HEK293 (cell line): ENCODE results near the gene NIN.
A peak's percentile ranks its signal among the peaks of the same experiment; 100 is the strongest.

Source experiments
- GLIS2 ChIP-seq: fragments of 450-650 bp; formaldehyde crosslinking; IDR thresholded peaks from 2 replicates; pipeline ENCODE4 v1.5.1; 2016; ENCODE audit warnings: missing biosample characterization, missing genetic modification characterization
- HOXD13 ChIP-seq: sonication (generic); formaldehyde crosslinking; IDR thresholded peaks from 2 replicates; pipeline ENCODE4 v1.8.0; 2022; ENCODE audit warnings: missing genetic modification reagents, borderline replicate concordance
- KLF7 ChIP-seq: fragments of 450-650 bp; formaldehyde crosslinking; IDR thresholded peaks from 2 replicates; pipeline ENCODE4 v1.5.1; 2016; ENCODE audit warnings: missing biosample characterization, missing genetic modification characterization, borderline replicate concordance
- ZNF155 ChIP-seq: fragments of 450-650 bp; formaldehyde crosslinking; IDR thresholded peaks from 2 replicates; pipeline ENCODE4 v1.5.1; 2016; ENCODE audit warnings: missing biosample characterization, missing genetic modification characterization
- ZNF174 ChIP-seq: fragments of 450-650 bp; formaldehyde crosslinking; IDR thresholded peaks from 2 replicates; pipeline ENCODE4 v1.5.0; 2017; ENCODE audit warnings: missing biosample characterization, mild to moderate bottlenecking, missing genetic modification characterization
- ZNF211 ChIP-seq: fragments of 450-650 bp; formaldehyde crosslinking; IDR thresholded peaks from 2 replicates; pipeline ENCODE4 v1.5.1; 2016; ENCODE audit warnings: low read depth, missing biosample characterization, missing genetic modification characterization
- ZNF302 ChIP-seq: fragments of 450-650 bp; formaldehyde crosslinking; IDR thresholded peaks from 2 replicates; pipeline ENCODE4 v1.5.1; 2016; ENCODE audit warnings: missing biosample characterization, missing genetic modification characterization, low read depth
- ZNF37A ChIP-seq: fragments of 450-650 bp; IDR thresholded peaks from 2 replicates; pipeline ENCODE4 v1.5.1; 2018; ENCODE audit warnings: missing biosample characterization, missing genetic modification characterization
- ZNF558 ChIP-seq: fragments of 450-650 bp; formaldehyde crosslinking; IDR thresholded peaks from 2 replicates; pipeline ENCODE4 v1.5.1; 2016; ENCODE audit warnings: missing biosample characterization, missing genetic modification characterization
- ZNF560 ChIP-seq: fragments of 450-650 bp; formaldehyde crosslinking; IDR thresholded peaks from 2 replicates; pipeline ENCODE4 v1.5.1; 2017; ENCODE audit warnings: missing biosample characterization, missing genetic modification characterization, borderline replicate concordance
- ZNF621 ChIP-seq: fragments of 450-650 bp; formaldehyde crosslinking; IDR thresholded peaks from 2 replicates; pipeline ENCODE4 v1.5.1; 2017; ENCODE audit warnings: missing biosample characterization, missing genetic modification characterization
- ZNF624 ChIP-seq: fragments of 450-650 bp; formaldehyde crosslinking; IDR thresholded peaks from 2 replicates; pipeline ENCODE4 v1.5.1; 2017; ENCODE audit warnings: missing biosample characterization, missing genetic modification characterization
- ZNF658 ChIP-seq: fragments of 450-650 bp; formaldehyde crosslinking; IDR thresholded peaks from 2 replicates; pipeline ENCODE4; 2016; ENCODE audit warnings: missing biosample characterization, missing genetic modification characterization
- ZNF664 ChIP-seq: fragments of 450-650 bp; formaldehyde crosslinking; IDR thresholded peaks from 2 replicates; pipeline ENCODE4 v1.5.1; 2016; ENCODE audit warnings: missing biosample characterization, missing genetic modification characterization
- ZNF768 ChIP-seq: fragments of 450-650 bp; formaldehyde crosslinking; IDR thresholded peaks from 2 replicates; pipeline ENCODE4 v1.5.1; 2018; ENCODE audit warnings: missing biosample characterization, mild to moderate bottlenecking, missing genetic modification characterization
- ZNF843 ChIP-seq: fragments of 450-650 bp; formaldehyde crosslinking; IDR thresholded peaks from 2 replicates; pipeline ENCODE4 v1.5.1; 2016; ENCODE audit warnings: missing biosample characterization, missing genetic modification characterization
- TF ChIP-seq, protein P1 (sequence below): fragments of 450-650 bp; formaldehyde crosslinking; IDR thresholded peaks from 2 replicates; pipeline ENCODE4 v1.5.1; 2016; ENCODE audit warnings: missing biosample characterization, missing genetic modification characterization
- TF ChIP-seq, protein P2 (sequence below): fragments of 450-650 bp; formaldehyde crosslinking; IDR thresholded peaks from 2 replicates; pipeline ENCODE4 v1.5.0; 2017; ENCODE audit warnings: missing biosample characterization, missing genetic modification characterization, borderline replicate concordance
- TF ChIP-seq, protein P3 (sequence below): fragments of 450-650 bp; formaldehyde crosslinking; IDR thresholded peaks from 2 replicates; pipeline ENCODE4 v1.5.1; 2016; ENCODE audit warnings: missing biosample characterization, missing genetic modification characterization
- TF ChIP-seq, protein P4 (sequence below): fragments of 450-650 bp; formaldehyde crosslinking; IDR thresholded peaks from 2 replicates; pipeline ENCODE4; 2016; ENCODE audit warnings: missing biosample characterization, missing genetic modification characterization
- TF ChIP-seq, protein P5 (sequence below): fragments of 450-650 bp; formaldehyde crosslinking; IDR thresholded peaks from 2 replicates; pipeline ENCODE4 v1.5.1; 2016; ENCODE audit warnings: missing biosample characterization, missing genetic modification characterization
- TF ChIP-seq, protein P6 (sequence below): fragments of 450-650 bp; formaldehyde crosslinking; IDR thresholded peaks from 2 replicates; pipeline ENCODE4 v1.5.1; 2016; ENCODE audit warnings: missing biosample characterization, missing genetic modification characterization
- TF ChIP-seq, protein P7 (sequence below): fragments of 450-650 bp; formaldehyde crosslinking; IDR thresholded peaks from 2 replicates; pipeline ENCODE4 v1.5.1; 2016; ENCODE audit warnings: missing biosample characterization, missing genetic modification characterization
- TF ChIP-seq, protein P8 (sequence below): fragments of 450-650 bp; formaldehyde crosslinking; IDR thresholded peaks from 2 replicates; pipeline ENCODE4 v1.5.1; 2016; ENCODE audit warnings: missing biosample characterization, missing genetic modification characterization

NIN gene

DNA sequence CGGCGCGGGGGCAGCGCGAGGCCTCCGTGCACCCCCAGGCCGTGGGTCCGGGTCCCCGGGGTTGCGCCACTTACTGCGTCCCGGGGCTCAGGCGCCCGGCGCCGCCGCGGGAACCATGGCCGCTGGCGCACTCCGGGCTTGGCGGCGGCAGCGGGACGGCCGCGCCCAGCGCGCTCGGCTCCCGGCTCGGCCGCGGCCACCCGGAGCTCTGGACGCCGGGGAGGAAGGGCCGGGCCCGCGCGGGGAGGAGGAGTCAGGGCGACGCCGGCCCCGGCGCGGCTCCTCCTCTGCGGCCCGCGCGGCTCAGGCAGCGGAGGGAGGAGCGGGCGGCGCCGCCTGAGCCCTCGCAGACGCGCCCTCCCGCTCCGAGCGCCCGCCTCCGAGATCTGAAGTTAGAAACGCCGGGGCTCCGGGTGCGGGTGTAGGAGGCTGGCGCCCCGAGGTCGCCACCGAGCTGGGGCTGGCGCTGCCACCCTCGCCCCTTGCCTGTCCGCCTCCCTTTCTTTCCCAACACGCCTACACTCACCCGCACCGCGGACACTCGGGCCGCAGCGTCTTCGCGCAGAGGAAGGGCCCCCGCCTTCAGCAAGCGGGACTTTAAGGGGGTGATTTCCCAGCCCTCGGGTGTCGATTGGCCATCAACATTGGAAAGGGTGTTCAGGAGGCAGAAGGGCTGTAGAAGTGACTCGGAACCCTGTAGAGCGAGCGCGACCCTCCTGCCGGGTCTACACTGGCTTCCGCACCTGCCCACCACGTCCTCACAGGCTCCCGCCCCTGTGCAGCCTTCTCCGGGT, at the start of gene NIN (continued):
- TF ChIP-seq, protein P1, sequence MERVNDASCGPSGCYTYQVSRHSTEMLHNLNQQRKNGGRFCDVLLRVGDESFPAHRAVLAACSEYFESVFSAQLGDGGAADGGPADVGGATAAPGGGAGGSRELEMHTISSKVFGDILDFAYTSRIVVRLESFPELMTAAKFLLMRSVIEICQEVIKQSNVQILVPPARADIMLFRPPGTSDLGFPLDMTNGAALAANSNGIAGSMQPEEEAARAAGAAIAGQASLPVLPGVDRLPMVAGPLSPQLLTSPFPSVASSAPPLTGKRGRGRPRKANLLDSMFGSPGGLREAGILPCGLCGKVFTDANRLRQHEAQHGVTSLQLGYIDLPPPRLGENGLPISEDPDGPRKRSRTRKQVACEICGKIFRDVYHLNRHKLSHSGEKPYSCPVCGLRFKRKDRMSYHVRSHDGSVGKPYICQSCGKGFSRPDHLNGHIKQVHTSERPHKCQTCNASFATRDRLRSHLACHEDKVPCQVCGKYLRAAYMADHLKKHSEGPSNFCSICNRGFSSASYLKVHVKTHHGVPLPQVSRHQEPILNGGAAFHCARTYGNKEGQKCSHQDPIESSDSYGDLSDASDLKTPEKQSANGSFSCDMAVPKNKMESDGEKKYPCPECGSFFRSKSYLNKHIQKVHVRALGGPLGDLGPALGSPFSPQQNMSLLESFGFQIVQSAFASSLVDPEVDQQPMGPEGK = peak; percentile 70
- TF ChIP-seq, protein P2, sequence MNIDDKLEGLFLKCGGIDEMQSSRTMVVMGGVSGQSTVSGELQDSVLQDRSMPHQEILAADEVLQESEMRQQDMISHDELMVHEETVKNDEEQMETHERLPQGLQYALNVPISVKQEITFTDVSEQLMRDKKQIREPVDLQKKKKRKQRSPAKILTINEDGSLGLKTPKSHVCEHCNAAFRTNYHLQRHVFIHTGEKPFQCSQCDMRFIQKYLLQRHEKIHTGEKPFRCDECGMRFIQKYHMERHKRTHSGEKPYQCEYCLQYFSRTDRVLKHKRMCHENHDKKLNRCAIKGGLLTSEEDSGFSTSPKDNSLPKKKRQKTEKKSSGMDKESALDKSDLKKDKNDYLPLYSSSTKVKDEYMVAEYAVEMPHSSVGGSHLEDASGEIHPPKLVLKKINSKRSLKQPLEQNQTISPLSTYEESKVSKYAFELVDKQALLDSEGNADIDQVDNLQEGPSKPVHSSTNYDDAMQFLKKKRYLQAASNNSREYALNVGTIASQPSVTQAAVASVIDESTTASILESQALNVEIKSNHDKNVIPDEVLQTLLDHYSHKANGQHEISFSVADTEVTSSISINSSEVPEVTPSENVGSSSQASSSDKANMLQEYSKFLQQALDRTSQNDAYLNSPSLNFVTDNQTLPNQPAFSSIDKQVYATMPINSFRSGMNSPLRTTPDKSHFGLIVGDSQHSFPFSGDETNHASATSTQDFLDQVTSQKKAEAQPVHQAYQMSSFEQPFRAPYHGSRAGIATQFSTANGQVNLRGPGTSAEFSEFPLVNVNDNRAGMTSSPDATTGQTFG (tag by site-specific recombination) = no peak
- TF ChIP-seq ZNF302 (tag by site-specific recombination) (no peak), KLF7 (no peak), HOXD13 (CRISPR knock-in tag) (no peak), ZNF621 (no peak), ZNF155 (tag by site-specific recombination) (no peak), ZNF664 (tag by site-specific recombination) (no peak), ZNF768 (tag by site-specific recombination) (no peak), ZNF211 (tag by site-specific recombination) (no peak), ZNF560 (tag by site-specific recombination) (no peak), ZNF658 (tag by site-specific recombination) (no peak), ZNF843 (tag by site-specific recombination) (no peak), ZNF174 (tag by site-specific recombination) (no peak), GLIS2 (tag by site-specific recombination) (peak; percentile 33; the same call in 1 of the 2 replicates), ZNF624 (tag by site-specific recombination) (no peak), ZNF37A (tag by site-specific recombination) (no peak), ZNF558 (tag by site-specific recombination) (no peak)
- TF ChIP-seq, protein P3, sequence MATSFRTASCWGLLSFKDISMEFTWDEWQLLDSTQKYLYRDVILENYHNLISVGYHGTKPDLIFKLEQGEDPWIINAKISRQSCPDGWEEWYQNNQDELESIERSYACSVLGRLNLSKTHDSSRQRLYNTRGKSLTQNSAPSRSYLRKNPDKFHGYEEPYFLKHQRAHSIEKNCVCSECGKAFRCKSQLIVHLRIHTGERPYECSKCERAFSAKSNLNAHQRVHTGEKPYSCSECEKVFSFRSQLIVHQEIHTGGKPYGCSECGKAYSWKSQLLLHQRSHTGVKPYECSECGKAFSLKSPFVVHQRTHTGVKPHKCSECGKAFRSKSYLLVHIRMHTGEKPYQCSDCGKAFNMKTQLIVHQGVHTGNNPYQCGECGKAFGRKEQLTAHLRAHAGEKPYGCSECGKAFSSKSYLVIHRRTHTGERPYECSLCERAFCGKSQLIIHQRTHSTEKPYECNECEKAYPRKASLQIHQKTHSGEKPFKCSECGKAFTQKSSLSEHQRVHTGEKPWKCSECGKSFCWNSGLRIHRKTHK (tag by site-specific recombination) = no peak
- TF ChIP-seq, protein P4, sequence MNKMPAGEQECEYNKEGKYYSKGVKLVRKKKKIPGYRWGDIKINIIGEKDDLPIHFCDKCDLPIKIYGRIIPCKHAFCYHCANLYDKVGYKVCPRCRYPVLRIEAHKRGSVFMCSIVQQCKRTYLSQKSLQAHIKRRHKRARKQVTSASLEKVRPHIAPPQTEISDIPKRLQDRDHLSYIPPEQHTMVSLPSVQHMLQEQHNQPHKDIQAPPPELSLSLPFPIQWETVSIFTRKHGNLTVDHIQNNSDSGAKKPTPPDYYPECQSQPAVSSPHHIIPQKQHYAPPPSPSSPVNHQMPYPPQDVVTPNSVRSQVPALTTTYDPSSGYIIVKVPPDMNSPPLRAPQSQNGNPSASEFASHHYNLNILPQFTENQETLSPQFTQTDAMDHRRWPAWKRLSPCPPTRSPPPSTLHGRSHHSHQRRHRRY (tag by site-specific recombination) = no peak
- TF ChIP-seq, protein P5, sequence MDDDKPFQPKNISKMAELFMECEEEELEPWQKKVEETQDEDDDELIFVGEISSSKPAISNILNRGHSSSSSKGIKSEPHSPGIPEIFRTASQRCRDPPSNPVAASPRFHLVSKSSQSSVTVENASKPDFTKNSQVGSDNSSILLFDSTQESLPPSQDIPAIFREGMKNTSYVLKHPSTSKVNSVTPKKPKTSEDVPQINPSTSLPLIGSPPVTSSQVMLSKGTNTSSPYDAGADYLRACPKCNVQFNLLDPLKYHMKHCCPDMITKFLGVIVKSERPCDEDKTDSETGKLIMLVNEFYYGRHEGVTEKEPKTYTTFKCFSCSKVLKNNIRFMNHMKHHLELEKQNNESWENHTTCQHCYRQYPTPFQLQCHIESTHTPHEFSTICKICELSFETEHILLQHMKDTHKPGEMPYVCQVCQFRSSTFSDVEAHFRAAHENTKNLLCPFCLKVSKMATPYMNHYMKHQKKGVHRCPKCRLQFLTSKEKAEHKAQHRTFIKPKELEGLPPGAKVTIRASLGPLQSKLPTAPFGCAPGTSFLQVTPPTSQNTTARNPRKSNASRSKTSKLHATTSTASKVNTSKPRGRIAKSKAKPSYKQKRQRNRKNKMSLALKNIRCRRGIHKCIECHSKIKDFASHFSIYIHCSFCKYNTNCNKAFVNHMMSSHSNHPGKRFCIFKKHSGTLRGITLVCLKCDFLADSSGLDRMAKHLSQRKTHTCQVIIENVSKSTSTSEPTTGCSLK (tag by site-specific recombination) = no peak
- TF ChIP-seq, protein P6, sequence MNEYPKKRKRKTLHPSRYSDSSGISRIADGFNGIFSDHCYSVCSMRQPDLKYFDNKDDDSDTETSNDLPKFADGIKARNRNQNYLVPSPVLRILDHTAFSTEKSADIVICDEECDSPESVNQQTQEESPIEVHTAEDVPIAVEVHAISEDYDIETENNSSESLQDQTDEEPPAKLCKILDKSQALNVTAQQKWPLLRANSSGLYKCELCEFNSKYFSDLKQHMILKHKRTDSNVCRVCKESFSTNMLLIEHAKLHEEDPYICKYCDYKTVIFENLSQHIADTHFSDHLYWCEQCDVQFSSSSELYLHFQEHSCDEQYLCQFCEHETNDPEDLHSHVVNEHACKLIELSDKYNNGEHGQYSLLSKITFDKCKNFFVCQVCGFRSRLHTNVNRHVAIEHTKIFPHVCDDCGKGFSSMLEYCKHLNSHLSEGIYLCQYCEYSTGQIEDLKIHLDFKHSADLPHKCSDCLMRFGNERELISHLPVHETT (tag by site-specific recombination) = no peak
- TF ChIP-seq, protein P7, sequence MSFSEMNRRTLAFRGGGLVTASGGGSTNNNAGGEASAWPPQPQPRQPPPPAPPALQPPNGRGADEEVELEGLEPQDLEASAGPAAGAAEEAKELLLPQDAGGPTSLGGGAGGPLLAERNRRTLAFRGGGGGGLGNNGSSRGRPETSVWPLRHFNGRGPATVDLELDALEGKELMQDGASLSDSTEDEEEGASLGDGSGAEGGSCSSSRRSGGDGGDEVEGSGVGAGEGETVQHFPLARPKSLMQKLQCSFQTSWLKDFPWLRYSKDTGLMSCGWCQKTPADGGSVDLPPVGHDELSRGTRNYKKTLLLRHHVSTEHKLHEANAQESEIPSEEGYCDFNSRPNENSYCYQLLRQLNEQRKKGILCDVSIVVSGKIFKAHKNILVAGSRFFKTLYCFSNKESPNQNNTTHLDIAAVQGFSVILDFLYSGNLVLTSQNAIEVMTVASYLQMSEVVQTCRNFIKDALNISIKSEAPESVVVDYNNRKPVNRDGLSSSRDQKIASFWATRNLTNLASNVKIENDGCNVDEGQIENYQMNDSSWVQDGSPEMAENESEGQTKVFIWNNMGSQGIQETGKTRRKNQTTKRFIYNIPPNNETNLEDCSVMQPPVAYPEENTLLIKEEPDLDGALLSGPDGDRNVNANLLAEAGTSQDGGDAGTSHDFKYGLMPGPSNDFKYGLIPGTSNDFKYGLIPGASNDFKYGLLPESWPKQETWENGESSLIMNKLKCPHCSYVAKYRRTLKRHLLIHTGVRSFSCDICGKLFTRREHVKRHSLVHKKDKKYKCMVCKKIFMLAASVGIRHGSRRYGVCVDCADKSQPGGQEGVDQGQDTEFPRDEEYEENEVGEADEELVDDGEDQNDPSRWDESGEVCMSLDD (tag by site-specific recombination) = peak; percentile 76
- TF ChIP-seq, protein P8, sequence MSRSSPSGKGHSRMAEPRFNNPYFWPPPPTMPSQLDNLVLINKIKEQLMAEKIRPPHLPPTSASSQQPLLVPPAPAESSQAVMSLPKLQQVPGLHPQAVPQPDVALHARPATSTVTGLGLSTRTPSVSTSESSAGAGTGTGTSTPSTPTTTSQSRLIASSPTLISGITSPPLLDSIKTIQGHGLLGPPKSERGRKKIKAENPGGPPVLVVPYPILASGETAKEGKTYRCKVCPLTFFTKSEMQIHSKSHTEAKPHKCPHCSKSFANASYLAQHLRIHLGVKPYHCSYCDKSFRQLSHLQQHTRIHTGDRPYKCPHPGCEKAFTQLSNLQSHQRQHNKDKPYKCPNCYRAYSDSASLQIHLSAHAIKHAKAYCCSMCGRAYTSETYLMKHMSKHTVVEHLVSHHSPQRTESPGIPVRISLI (tag by site-specific recombination) = no peak
